Articular chondrocyte of knee joint (primary cell): ENCODE results near the gene ZNF546. TPM values are rescaled to one million over a fixed set of nuclear protein-coding genes. Genes with fewer than 3 reads are reported as not detected.

Experiments
- total RNA-seq: library from RNA; depleted of rRNA; stranded (reverse); fragments of >200 nt; gene quantifications from 2 replicates; pipeline ENCODE4 v1.2.3, GENCODE V29; 2012

ZNF546 gene
- 8.5 and 9.8 TPM in 2 replicates for total RNA-seq

GRCh38 chr19:39996811-39997637 lies at the start of gene ZNF546:
TSS of gene ZNF546 (plus strand) at chr19:39997060. CDS start at chr19:39998327, 1,267 bp downstream.

DNA sequence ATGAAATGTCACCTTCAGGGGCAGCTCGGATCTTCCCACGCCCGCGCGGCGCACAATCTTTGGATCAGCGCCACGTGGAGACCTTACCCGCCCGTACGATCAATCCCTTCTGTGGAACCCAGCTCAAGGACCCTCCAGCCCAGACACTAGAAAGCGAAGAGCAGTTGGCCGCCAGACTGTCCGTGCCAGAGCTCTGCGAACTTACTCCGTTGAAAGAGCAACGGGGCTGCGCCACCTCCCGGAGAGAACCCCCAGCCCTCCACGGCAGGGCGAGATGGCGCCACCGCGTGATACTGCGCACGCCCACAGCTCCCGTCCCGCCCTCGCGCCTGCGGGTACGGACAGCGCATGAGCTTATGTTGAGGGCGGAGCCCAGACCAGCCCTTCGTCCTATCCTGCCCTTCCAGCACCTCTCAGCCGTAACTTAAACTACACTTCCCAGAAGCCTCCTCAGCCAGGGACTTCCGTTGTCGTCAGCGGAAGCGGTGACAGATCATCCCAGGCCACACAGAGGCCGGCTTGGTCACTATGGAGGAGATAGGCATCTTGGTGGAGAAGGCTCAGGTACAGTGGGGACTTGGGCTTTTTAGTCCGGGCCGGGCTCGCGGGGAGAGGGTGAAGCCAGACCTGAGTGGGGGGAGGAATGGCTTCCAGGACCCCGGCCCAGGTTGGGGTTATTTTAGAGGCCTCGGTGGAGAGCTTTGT lies 26.0 kb upstream of the ZNF546 start, which contains the start of gene PSMC4:
PSMC4 (plus strand) TSS at position 491 of the 705 bp plus-strand sequence; CDS start at position 529, 38 bp downstream.

DNA sequence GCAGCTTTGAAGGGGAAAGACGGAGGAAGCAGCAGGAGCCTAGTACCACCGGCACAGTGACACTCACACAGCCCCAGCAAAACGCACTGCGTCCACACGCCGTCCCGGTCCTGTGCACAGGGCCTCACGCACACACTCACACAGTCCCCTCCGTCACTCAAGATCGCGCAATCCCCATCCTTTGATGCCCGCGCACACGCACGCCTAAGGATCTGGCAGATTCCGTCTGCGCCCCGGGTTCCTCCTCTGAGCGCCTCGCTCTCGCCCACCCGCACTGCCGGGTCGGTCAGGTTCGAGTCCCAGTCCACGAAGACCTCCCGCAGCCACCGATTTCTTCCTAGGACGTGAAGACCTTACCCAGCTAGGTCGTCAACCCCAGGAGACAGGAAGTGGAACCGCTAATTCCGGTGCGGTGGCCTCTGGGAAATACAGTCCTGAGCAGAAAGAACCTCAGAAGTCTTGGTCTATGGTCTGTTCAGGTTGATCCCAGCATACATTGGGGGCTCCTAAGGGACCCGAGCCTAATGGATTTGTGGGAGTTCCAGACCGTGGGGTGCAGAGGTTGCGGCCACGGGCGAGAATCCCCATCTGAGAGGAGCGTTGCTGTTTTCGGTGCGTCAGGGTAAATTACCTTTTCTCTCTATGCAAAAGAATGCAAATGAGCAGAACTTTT lies 59.1 kb downstream of the ZNF546 start, which contains the start of gene ZNF780B:
ZNF780B (minus strand) TSS at position 400 of the 673 bp plus-strand sequence. CDS start 5,899 bp downstream, outside the sequence.

Other genes starting within 250 kb of the ZNF546 start
- not detected in 2 replicates for gene LEUTX, start 218.2 kb upstream of the ZNF546 start, total RNA-seq
- gene DYRK1B, start 162.9 kb upstream of the ZNF546 start, total RNA-seq = 9.5 and 13.5 TPM in 2 replicates
- 93.7 and 120 TPM in 2 replicates for gene FBL, start 150.7 kb upstream of the ZNF546 start, total RNA-seq
- 0.13 and 0.76 TPM in 2 replicates for gene FCGBP, start 62.4 kb upstream of the ZNF546 start, total RNA-seq
- 72.2 and 77.2 TPM in 2 replicates for gene PSMC4, start 25.9 kb upstream of the ZNF546 start, total RNA-seq
- 20.3 and 31.8 TPM in 2 replicates for gene ZNF780B, start 59.2 kb downstream of the ZNF546 start, total RNA-seq
- gene ZNF780A, start 93.9 kb downstream of the ZNF546 start, total RNA-seq = 18.9 and 24.6 TPM in 2 replicates
- gene MAP3K10, start 194.4 kb downstream of the ZNF546 start, total RNA-seq = 7.1 and 7.7 TPM in 2 replicates
- not detected in 2 replicates for gene TTC9B, start 221.3 kb downstream of the ZNF546 start, total RNA-seq
- gene CCNP, start 229.6 kb downstream of the ZNF546 start, total RNA-seq = 0.11 and 0.13 TPM in 2 replicates